ENCODE data around the gene CD86. TPM values are rescaled to one million over a fixed set of nuclear protein-coding genes. Genes with fewer than 3 reads are reported as not detected.
"Not testable (repeated sequence)": the region's sequence is repeated elsewhere in the genome, so short reads cannot be mapped to it uniquely, and the experiment has no call there.

CD86 gene
- total and polyA plus RNA-seq, 2 of the 8 experiments (the other 6 are each of a cell fraction or from before 2014, with no cell fraction given), result 0.12 to 0.30 TPM

DNA sequence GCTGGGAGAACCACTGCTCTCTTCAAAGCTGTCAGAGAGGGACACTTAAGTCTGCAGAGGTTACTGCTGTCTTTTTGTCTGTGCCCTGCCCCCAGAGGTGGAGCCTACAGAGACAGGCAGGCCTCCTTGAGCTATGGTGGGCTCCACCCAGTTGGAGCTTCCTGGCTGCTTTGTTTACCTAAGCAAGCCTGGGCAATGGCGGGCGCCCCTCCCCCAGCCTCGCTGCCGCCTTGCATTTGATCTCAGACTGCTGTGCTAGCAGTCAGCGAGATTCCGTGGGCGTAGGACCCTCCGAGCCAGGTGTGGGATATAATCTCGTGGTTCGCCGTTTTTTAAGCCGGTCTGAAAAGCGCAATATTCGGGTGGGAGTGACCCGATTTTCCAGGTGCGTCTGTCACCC lies 7.9 kb upstream of the CD86 start:
- POLR2A ChIA-PET (ENCODE audit: partially characterized antibody); H3K36me3 ChIP-seq (ENCODE audit: control insufficient read depth in 2 of 4, insufficient read depth in 4 of 4, low read length in 3 of 4); H3K27ac ChIP-seq (ENCODE audit: low read depth, low read length): not testable (repeated sequence)

DNA sequence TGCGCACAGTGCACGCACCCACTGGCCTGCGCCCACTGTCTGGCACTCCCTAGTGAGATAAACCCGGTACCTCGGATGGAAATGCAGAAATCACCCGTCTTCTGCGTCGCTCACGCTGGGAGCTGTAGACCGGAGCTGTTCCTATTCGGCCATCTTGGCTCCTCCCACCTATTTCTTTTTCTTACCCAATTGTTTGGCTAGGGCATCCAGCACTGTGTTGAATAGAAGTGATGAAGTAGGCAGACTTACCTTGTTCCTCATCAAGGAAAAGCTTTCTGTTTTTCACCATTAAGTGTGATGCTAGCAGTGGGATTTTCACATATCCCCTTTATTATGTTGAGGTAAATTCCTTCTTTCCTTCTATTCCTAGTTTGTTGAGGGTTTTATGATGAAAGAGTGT lies 7.4 kb upstream of the CD86 start:
- POLR2A ChIA-PET (ENCODE audit: partially characterized antibody); H3K79me1 ChIP-seq (ENCODE audit: low read depth, low read length); H2BK15ac ChIP-seq (ENCODE audit: low read length); H2AK5ac ChIP-seq (ENCODE audit: low read depth, low read length); H3K36me3 ChIP-seq (ENCODE audit: control insufficient read depth in 2 of 4, insufficient read depth in 4 of 4, low read length in 3 of 4); H2BK12ac ChIP-seq (ENCODE audit: low read depth, low read length); H3K4ac ChIP-seq (replicated peaks; ENCODE audit: insufficient read length, low read depth, low read length); H4K5ac ChIP-seq (ENCODE audit: insufficient read length, low read depth, low read length); H3K27me3 ChIP-seq (replicated peaks in 1 of 4; ENCODE audit: control insufficient read depth in 3 of 4, extremely low read depth in 1 of 4, insufficient read depth in 3 of 4, low read length in 3 of 4); DNase-seq (ENCODE audit: low read depth in 1 of 2, low spot score in 2 of 2); H3K27ac ChIP-seq (ENCODE audit: low read depth, low read length); H3K4me1 ChIP-seq (replicated peaks in 1 of 4; ENCODE audit: control insufficient read depth in 3 of 4, insufficient read depth in 4 of 4, low read length in 3 of 4); H3K9ac ChIP-seq (replicated peaks in 1 of 4; ENCODE audit: extremely low read depth in 1 of 4, low read depth in 3 of 4, low read length in 3 of 4); H3K14ac ChIP-seq (ENCODE audit: insufficient read length); FAIRE-seq; H3K9me3 ChIP-seq (ENCODE audit: insufficient read depth in 2 of 2, low read depth in 1 of 2, low read length in 1 of 2); H2BK5ac ChIP-seq (ENCODE audit: low read depth, low read length); CTCF ChIA-PET (ENCODE audit: partially characterized antibody); H2BK20ac ChIP-seq (ENCODE audit: low read length); H3K4me2 ChIP-seq (ENCODE audit: insufficient read depth in 1 of 2, low read depth in 2 of 2, low read length in 2 of 2); H3K56ac ChIP-seq (replicated peaks; ENCODE audit: insufficient read length, low read depth, low read length); H3K79me2 ChIP-seq (ENCODE audit: control insufficient read depth in 1 of 2, insufficient read depth in 2 of 2, low read length in 2 of 2); H2BK120ac ChIP-seq (replicated peaks; ENCODE audit: low read depth, low read length); H4K20me1 ChIP-seq (replicated peaks in 1 of 2; ENCODE audit: control insufficient read depth in 1 of 2, insufficient read depth in 2 of 2, low read length in 2 of 2); H4K91ac ChIP-seq (replicated peaks; ENCODE audit: insufficient read length, low read length); H3K18ac ChIP-seq (ENCODE audit: extremely low read depth, low read length); H4K8ac ChIP-seq (ENCODE audit: extremely low read depth, insufficient read depth, low read length); H3K23ac ChIP-seq (ENCODE audit: insufficient read length); H3K23me2 ChIP-seq (ENCODE audit: low read depth, low read length): not testable (repeated sequence)
- peak overlapping the region; percentile 44; the same call in 1 of the 2 replicates for H2AFZ ChIP-seq (ENCODE audit: low read length)
- H3K4me3 ChIP-seq (ENCODE audit: extremely low read depth in 1 of 4, insufficient read depth in 2 of 4, low read depth in 3 of 4, low read length in 4 of 4), result 0 out of 8 replicates have a peak overlapping the region, but pooled peaks of 1 of the 4 experiments have one; percentile 1
- WGBS, 2 experiments (ENCODE audit: extremely low coverage in 1 of 2, insufficient coverage in 1 of 2, insufficient read length in 1 of 2, insufficient replicate concordance in 2 of 2, low coverage in 1 of 2, low lambda C conversion rate in 2 of 2, missing lambda C conversion rate in 1 of 2), result 98% methylated on average over 8 of the region's 11 CpGs; no CpG with 5 or more reads in 1 of the 2 experiments

More for the DNA sequence above, 7.9 kb upstream of the CD86 start:
- H3K4me2 ChIP-seq (ENCODE audit: insufficient read depth in 1 of 2, low read depth in 2 of 2, low read length in 2 of 2); H4K8ac ChIP-seq (ENCODE audit: extremely low read depth, insufficient read depth, low read length); H2BK15ac ChIP-seq (ENCODE audit: low read length); H3K27me3 ChIP-seq (replicated peaks in 1 of 4; ENCODE audit: control insufficient read depth in 3 of 4, extremely low read depth in 1 of 4, insufficient read depth in 3 of 4, low read length in 3 of 4); H3K23ac ChIP-seq (ENCODE audit: insufficient read length); H2AFZ ChIP-seq (ENCODE audit: low read length); H3K9ac ChIP-seq (replicated peaks in 1 of 4; ENCODE audit: extremely low read depth in 1 of 4, low read depth in 3 of 4, low read length in 3 of 4); H3K14ac ChIP-seq (ENCODE audit: insufficient read length); H2BK12ac ChIP-seq (ENCODE audit: low read depth, low read length); H4K20me1 ChIP-seq (replicated peaks in 1 of 2; ENCODE audit: control insufficient read depth in 1 of 2, insufficient read depth in 2 of 2, low read length in 2 of 2); H2BK20ac ChIP-seq (ENCODE audit: low read length); FAIRE-seq; H3K56ac ChIP-seq (replicated peaks; ENCODE audit: insufficient read length, low read depth, low read length); H3K18ac ChIP-seq (ENCODE audit: extremely low read depth, low read length); H4K91ac ChIP-seq (replicated peaks; ENCODE audit: insufficient read length, low read length); H3K4me1 ChIP-seq (replicated peaks in 1 of 4; ENCODE audit: control insufficient read depth in 3 of 4, insufficient read depth in 4 of 4, low read length in 3 of 4); H3K23me2 ChIP-seq (ENCODE audit: low read depth, low read length); H3K4me3 ChIP-seq (ENCODE audit: extremely low read depth in 1 of 4, insufficient read depth in 2 of 4, low read depth in 3 of 4, low read length in 4 of 4); H4K5ac ChIP-seq (ENCODE audit: insufficient read length, low read depth, low read length); H3K4ac ChIP-seq (replicated peaks; ENCODE audit: insufficient read length, low read depth, low read length); CTCF ChIA-PET (ENCODE audit: partially characterized antibody); H2AK5ac ChIP-seq (ENCODE audit: low read depth, low read length); H2BK120ac ChIP-seq (replicated peaks; ENCODE audit: low read depth, low read length); H3K9me3 ChIP-seq (ENCODE audit: insufficient read depth in 2 of 2, low read depth in 1 of 2, low read length in 1 of 2); H3K79me1 ChIP-seq (ENCODE audit: low read depth, low read length); DNase-seq (ENCODE audit: low read depth in 1 of 2, low spot score in 2 of 2); H2BK5ac ChIP-seq (ENCODE audit: low read depth, low read length); H3K79me2 ChIP-seq (ENCODE audit: control insufficient read depth in 1 of 2, insufficient read depth in 2 of 2, low read length in 2 of 2): not testable (repeated sequence)
- 85% methylated on average over 8 of the region's 16 CpGs; no CpG with 5 or more reads in 1 of the 2 experiments for WGBS, 2 experiments (ENCODE audit: extremely low coverage in 1 of 2, insufficient coverage in 1 of 2, insufficient read length in 1 of 2, insufficient replicate concordance in 2 of 2, low coverage in 1 of 2, low lambda C conversion rate in 2 of 2, missing lambda C conversion rate in 1 of 2)
